Type B pancreatic cell (in vitro differentiated cells): Measurements from ENCODE around the gene SLC11A1. TPM values are rescaled to one million over a fixed set of nuclear protein-coding genes. Genes with fewer than 3 reads are reported as not detected.

Experiments
- DNase-seq: peaks from one replicate; pipeline ENCODE4 v3.0.0; 2021; ENCODE audit warnings: mixed read lengths; ENCODE audit not compliant: unreplicated experiment; ENCODE audit errors: extremely low spot score
- H3K27ac Mint-ChIP-seq: 2 replicates; pipeline ENCODE4 v1.8.0; 2021; ENCODE audit warnings: mild to moderate bottlenecking, mixed read lengths
- H3K27me3 Mint-ChIP-seq: 2 replicates; pipeline ENCODE4 v1.8.0; 2021; ENCODE audit warnings: mixed read lengths
- H3K36me3 Mint-ChIP-seq: 2 replicates; pipeline ENCODE4 v1.8.0; 2021; ENCODE audit warnings: mixed read lengths
- H3K4me1 Mint-ChIP-seq: one replicate; pipeline ENCODE4 v1.8.0; 2021; ENCODE audit warnings: mixed read lengths; ENCODE audit not compliant: unreplicated experiment
- H3K4me3 Mint-ChIP-seq: 2 replicates; pipeline ENCODE4 v1.8.0; 2021; ENCODE audit warnings: mild to moderate bottlenecking, mixed read lengths
- H3K9me3 Mint-ChIP-seq: 2 replicates; pipeline ENCODE4 v1.8.0; 2021; ENCODE audit warnings: mixed read lengths
- total RNA-seq: library from RNA; stranded (reverse); gene quantifications from 2 replicates; pipeline ENCODE4 v1.2.1, GENCODE V29; 2021; ENCODE audit warnings: low replicate concordance
- TF ChIP-seq, protein P1 (sequence below): fragments of 200-600 bp; sonication (generic); conservative IDR thresholded peaks from 2 replicates; pipeline ENCODE4 v1.5.0; 2021; ENCODE audit warnings: antibody characterized with exemption, mild to moderate bottlenecking

SLC11A1 gene
- total RNA-seq, 1 donor from 2014 or later, result 0.39 TPM

DNA sequence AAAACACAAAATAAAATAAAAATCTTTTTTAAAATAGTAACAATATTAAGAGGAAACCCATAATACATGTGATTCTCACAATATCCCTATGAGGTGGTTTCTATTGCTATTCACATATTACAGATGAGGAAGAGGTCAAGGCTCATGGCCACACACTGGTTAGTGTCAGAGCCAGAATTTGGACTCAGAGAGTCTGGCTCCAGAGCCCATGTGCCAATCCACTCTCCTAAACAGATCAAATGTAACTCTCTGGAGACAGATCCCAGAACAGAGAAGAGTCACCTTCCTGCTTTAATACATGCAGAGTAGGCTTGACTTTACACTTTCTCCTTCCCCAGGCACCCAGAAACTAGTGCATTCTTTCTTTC, 10.1 kb upstream of the SLC11A1 start:
- Mint-ChIP-seq H3K4me3 (no peak overlapping the region), H3K36me3 (no peaks in the 10 kb centered on the region)

DNA sequence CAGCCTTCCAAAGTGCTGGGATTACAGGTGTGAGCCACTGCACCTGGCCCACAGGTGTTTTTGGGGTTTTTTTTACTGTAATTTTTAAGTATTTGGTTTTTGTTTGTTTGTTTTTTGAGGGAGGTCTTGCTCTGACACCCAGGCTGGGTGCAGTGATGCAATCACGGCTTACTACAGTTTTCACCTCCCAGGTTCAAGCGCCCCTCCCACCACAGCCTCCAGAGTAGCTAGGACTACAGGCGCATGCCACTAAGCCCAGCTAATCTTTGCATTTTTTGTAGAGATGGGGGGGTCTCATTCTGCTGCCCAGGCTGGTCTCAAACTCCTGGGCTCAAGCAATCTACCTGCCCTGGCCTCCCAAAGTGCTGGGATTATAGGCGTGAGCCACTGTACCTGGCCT, 7.3 kb upstream of the SLC11A1 start:
- H3K27ac Mint-ChIP-seq, result no peak overlapping the region
- no peaks in the 10 kb centered on the region for H3K36me3 Mint-ChIP-seq
- peaks cover 9% of the 10 kb centered on the region for H3K4me1 Mint-ChIP-seq
- H3K9me3 Mint-ChIP-seq, result no peaks in the 10 kb centered on the region
- H3K4me3 Mint-ChIP-seq, result no peak overlapping the region
- TF ChIP-seq, protein P1, sequence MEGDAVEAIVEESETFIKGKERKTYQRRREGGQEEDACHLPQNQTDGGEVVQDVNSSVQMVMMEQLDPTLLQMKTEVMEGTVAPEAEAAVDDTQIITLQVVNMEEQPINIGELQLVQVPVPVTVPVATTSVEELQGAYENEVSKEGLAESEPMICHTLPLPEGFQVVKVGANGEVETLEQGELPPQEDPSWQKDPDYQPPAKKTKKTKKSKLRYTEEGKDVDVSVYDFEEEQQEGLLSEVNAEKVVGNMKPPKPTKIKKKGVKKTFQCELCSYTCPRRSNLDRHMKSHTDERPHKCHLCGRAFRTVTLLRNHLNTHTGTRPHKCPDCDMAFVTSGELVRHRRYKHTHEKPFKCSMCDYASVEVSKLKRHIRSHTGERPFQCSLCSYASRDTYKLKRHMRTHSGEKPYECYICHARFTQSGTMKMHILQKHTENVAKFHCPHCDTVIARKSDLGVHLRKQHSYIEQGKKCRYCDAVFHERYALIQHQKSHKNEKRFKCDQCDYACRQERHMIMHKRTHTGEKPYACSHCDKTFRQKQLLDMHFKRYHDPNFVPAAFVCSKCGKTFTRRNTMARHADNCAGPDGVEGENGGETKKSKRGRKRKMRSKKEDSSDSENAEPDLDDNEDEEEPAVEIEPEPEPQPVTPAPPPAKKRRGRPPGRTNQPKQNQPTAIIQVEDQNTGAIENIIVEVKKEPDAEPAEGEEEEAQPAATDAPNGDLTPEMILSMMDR, result no peak
- H3K27me3 Mint-ChIP-seq, result no peaks in the 10 kb centered on the region
- DNase-seq, result no peak

More for the DNA sequence above, 10.1 kb upstream of the SLC11A1 start:
- TF ChIP-seq, protein P1, result no peak
- DNase-seq, result no peak
- Mint-ChIP-seq H3K4me1 (peaks cover 18% of the 10 kb centered on the region), H3K27ac (no peak overlapping the region), H3K9me3 (no peaks in the 10 kb centered on the region), H3K27me3 (no peaks in the 10 kb centered on the region)

DNA sequence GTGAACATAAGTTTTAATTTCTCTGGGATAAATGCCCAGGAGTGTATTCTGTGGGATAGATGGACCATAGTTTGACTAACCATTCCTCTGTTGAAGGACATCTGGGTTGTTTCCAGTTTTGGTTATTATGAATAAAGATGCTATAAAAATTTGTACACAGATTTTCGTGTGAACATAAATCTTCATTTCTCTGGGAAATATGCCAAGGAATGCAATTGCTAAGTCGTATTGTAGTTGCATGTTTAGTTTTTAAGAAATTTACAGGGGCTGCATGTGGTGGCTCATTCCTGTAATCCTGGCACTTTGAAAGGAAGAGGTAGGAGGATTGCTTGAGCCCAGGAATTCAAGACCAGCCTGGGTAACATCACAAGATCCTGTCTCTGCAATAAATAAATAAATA, 6.9 kb upstream of the SLC11A1 start:
- Mint-ChIP-seq H3K27ac (no peak overlapping the region), H3K4me1 (peaks cover 4% of the 10 kb centered on the region)
- DNase-seq, result no peak

DNA sequence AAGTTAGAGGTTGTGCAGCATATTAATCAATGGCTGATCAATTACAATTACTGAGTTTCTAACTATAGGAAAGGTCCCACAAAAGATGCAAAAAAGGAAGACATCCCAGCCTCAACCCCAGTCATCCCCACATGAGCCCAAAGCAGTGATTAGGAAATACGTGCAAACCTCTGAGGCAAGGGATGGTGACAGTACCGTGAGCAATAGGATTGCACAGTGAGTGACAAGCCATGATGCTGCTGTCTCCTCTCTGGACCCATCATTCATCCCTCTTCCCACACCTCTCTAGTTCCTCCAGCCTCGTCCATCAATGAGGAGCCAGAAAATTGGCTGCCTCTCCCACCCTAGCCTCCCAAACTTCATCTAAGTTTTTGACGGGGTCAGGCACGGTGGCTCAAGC, 4.0 kb upstream of the SLC11A1 start:
- DNase-seq, result no peak
- Mint-ChIP-seq H3K9me3 (no peaks in the 10 kb centered on the region), H3K4me3 (no peak overlapping the region), H3K36me3 (no peaks in the 10 kb centered on the region), H3K27ac (no peak overlapping the region), H3K4me1 (no peaks in the 10 kb centered on the region), H3K27me3 (peaks cover 7% of the 10 kb centered on the region)
- TF ChIP-seq, protein P1, result no peak

More for the DNA sequence above, 6.9 kb upstream of the SLC11A1 start:
- TF ChIP-seq, protein P1, result no peak
- Mint-ChIP-seq H3K27me3 (no peaks in the 10 kb centered on the region), H3K36me3 (no peaks in the 10 kb centered on the region), H3K4me3 (no peak overlapping the region), H3K9me3 (no peaks in the 10 kb centered on the region)

DNA sequence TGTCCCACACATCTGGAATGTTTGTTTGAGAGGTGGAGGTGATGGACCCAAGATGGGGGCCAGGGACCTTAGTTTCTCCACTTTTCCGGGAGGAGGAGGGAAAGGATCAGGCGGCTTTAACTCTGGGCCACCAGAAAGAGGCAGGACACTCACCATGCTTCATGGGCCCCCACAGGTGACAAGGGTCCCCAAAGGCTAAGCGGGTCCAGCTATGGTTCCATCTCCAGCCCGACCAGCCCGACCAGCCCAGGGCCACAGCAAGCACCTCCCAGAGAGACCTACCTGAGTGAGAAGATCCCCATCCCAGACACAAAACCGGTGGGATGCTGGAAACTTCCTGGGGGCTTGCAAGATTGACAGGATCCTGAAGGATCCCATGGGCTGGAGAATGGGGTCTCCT, 712 bp downstream of the SLC11A1 start:
- TF ChIP-seq, protein P1, result no peak
- DNase-seq, result no peak
- H3K4me3 Mint-ChIP-seq, result no peak overlapping the region
- no peaks in the 10 kb centered on the region for H3K36me3 Mint-ChIP-seq
- H3K4me1 Mint-ChIP-seq, result peaks cover 11% of the 10 kb centered on the region
- no peak overlapping the region for H3K27ac Mint-ChIP-seq
- peaks cover 12% of the 10 kb centered on the region for H3K27me3 Mint-ChIP-seq
- H3K9me3 Mint-ChIP-seq, result peaks cover 4% of the 10 kb centered on the region
